GM19395 (cell line): ENCODE data around the gene PIEZO1.
A peak's percentile ranks its signal among the peaks of the same experiment; 100 is the strongest.

ENCODE experiments used
- ATAC-seq: cut with Tn5 transposase; IDR thresholded peaks from one replicate; pipeline ENCODE4 v1.9.1; 2021; ENCODE audit warnings: mild to moderate bottlenecking, moderate library complexity; ENCODE audit not compliant: unreplicated experiment

PIEZO1 gene

GRCh38 chr16:88693420-88694177, 91.4 kb downstream of the PIEZO1 start:
- ATAC-seq: no peak

DNA sequence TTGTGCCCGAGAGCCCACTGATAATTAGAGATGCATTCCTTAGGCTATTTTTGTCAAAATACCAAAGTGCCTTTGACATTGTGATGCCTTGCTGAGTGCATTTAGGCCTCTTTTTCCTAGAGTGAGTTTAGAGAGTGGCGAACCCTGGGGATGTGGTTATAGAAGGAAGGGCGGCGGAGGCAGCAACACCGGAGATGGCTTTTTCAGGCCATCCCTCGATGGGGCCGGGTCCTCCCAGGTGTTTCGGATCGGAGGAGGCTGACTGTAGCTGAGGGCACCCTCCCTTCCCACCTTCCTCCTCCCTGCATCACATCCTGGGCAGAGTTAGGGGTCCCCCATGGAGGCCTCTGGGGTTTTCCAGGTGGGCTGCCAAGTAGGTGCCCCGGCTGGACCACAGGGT, 92.2 kb downstream of the PIEZO1 start:
- ATAC-seq: no peak

GRCh38 chr16:88691924-88692560, 93.0 kb downstream of the PIEZO1 start:
- no peak for ATAC-seq

- ATAC-seq: no peak
Observed at GRCh38 chr16:88691129-88691813, 93.7 kb downstream of the PIEZO1 start.

GRCh38 chr16:88690341-88691128, 94.5 kb downstream of the PIEZO1 start:
- no peak for ATAC-seq

GRCh38 chr16:88688013-88688778, 96.8 kb downstream of the PIEZO1 start:
- no peak for ATAC-seq

- no peak for ATAC-seq
Observed at GRCh38 chr16:88687676-88688012, 97.4 kb downstream of the PIEZO1 start.

GRCh38 chr16:88687254-88687576, 97.8 kb downstream of the PIEZO1 start:
- no peak for ATAC-seq

- peak; percentile 58 for ATAC-seq
Observed at GRCh38 chr16:88686439-88687253, 98.4 kb downstream of the PIEZO1 start, which contains the start of gene SNAI3. SNAI3 (minus strand) TSS chr16:88686507; CDS start chr16:88686406, 101 bp downstream.

DNA sequence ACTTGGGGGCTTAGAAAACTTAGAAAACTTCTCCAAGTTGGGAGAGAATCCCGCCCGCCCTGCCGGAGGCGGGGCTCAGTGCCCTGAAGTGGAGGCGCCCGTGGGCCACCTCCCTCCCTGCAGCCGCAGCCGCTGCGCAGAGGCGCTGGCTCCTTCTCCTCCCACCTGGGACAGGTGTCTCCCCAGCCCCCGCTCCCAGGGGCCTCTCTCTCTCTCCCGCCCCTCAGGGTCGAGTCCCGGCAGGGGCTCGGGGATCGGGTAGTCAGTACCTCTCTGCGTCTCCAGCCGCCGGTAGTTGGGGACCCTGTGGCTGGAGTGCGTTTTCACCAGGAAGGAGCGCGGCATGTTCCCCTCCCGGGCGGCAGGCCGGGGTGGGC, 99.0 kb downstream of the PIEZO1 start:
- ATAC-seq: no peak

- no peak for ATAC-seq
Observed at GRCh38 chr16:88685156-88686061, 99.6 kb downstream of the PIEZO1 start.

DNA sequence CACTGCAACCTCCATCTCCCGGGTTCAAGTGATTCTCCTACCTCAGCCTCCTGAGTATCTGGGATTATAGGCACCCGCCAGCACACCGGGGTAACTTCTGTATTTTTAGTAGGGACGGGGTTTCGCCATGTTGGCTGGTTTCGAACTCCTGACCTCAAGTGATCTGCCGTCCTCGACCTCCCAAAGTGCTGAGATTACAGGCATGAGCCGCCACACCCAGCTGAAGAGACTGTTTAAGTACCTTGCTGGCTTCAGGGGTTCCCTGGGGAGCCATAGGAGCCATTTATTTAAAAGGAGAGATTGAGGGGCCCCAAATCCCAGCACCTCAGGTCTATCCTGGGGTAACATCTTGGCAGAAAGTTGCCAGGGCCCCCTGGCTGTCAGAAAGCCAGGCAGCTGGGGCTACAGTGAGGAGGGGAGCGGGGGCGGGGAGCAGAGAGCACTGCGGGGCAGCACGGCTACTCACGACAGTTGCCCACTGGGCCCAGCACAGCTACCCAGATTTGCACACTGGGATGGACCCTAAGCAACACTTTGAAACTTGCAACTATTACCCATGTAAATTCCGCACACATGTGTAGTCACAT, 100.4 kb downstream of the PIEZO1 start:
- ATAC-seq: no peak

GRCh38 chr16:88681709-88682451, 103.1 kb downstream of the PIEZO1 start:
- ATAC-seq: peak; percentile 79

GRCh38 chr16:88681084-88681680, 103.8 kb downstream of the PIEZO1 start:
- ATAC-seq: no peak

GRCh38 chr16:88680554-88681083, 104.4 kb downstream of the PIEZO1 start:
- no peak for ATAC-seq

DNA sequence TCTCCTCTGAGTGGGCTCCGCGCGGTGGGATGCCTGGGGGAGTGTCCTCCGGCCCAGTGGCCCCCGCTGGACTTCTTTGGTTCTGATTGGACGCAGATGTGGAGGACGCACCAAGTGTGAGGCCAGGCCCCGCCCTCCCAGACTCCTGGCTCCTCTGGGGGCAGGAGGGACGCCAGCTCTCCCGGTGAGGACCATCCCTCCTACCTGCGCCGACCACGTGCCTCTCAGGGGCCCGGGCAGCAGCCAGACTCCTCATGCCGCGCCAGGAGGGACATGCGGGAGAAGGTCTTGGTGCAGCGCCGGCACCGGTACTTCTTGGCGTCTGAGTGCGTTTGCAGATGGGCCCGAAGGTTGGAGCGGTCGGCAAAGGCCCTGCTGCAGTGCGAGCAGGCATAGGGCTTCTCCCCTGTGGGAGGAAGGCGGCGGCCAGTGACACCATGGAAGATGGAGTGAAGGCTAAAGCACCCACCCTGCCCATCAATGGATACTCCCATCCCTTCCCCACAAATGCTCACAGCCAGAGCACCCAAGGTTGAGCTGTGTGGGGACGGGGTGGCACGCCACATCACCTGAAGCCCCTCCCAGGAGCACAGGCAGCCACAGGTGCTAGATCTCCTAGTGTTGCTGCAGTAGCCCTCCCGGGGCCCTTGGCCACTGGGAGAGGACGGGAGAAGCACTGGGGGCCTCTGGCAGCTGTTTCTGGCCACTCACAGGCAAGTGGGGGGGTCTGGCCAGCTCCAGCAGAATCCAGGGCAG, 106.6 kb downstream of the PIEZO1 start:
- no peak for ATAC-seq
